ENCODE results near the gene LGR5.

- TF ChIP-seq CTCF (IDR thresholded peaks at IDR 0.05; ENCODE audit: low read depth, low read length), result no peak
- no peak for TF ChIP-seq EZH2phosphoT487 (IDR thresholded peaks at IDR 0.05; ENCODE audit: low read depth)
Measured at GRCh38 chr12:71400481-71400880, 39.1 kb upstream of the LGR5 start.

Data from OCI-LY3 (cell line).